ENCODE measurements around the gene TXLNG. TPM values are rescaled to one million over a fixed set of nuclear protein-coding genes. Genes with fewer than 3 reads are reported as not detected.

The TXLNG gene
- total and polyA plus RNA-seq, 2 donors (not counting 3 experiments of a cell fraction or from before 2014, with no cell fraction given), result 6.8 to 7.6 TPM

- H3K4me1 ChIP-seq (ENCODE audit: control insufficient read depth, extremely low read depth, insufficient read depth, low read length), result peaks cover 1% of the 10 kb centered on the region
- H3K27me3 ChIP-seq (ENCODE audit: control insufficient read depth in 2 of 2, insufficient read depth in 2 of 2, low read length in 2 of 2), result no peaks in the 10 kb centered on the region
- CTCF ChIA-PET, result no interaction called here
- TF ChIP-seq POLR2A (IDR thresholded peaks at IDR 0.05; ENCODE audit: low read depth, low read length) (no peak), MYC (IDR thresholded peaks at IDR 0.05; ENCODE audit: low read depth, low read length) (no peak), POLR2AphosphoS5 (IDR thresholded peaks at IDR 0.05; ENCODE audit: insufficient read depth, low read depth, low read length) (no peak), CTCF (IDR thresholded peaks at IDR 0.05; ENCODE audit: extremely low read depth in 1 of 2, insufficient read depth in 1 of 2, low read depth in 1 of 2, low read length in 2 of 2) (no peak), JUN (IDR thresholded peaks at IDR 0.05; ENCODE audit: borderline replicate concordance, insufficient read depth, insufficient read length, low read depth) (no peak), GATA2 (IDR thresholded peaks at IDR 0.05; ENCODE audit: insufficient read depth, insufficient read length, low read depth, low read length) (no peak), FOS (IDR thresholded peaks at IDR 0.05; ENCODE audit: borderline replicate concordance, insufficient read depth, low read length) (no peak), EZH2 (IDR thresholded peaks at IDR 0.05; ENCODE audit: borderline replicate concordance, low read depth, low read length, severe bottlenecking) (no peak), MAX (IDR thresholded peaks at IDR 0.05; ENCODE audit: insufficient read depth, insufficient read length) (no peak)
- H2AFZ ChIP-seq (ENCODE audit: low read depth, low read length), result no peak overlapping the region
- H3K4me2 ChIP-seq (ENCODE audit: insufficient read depth, low read length), result no peak overlapping the region
- no peak overlapping the region for H3K4me3 ChIP-seq (replicated peaks in 1 of 3; ENCODE audit: insufficient read depth in 1 of 3, low read depth in 1 of 3, low read length in 3 of 3)
- H3K36me3 ChIP-seq (ENCODE audit: control insufficient read depth in 2 of 2, extremely low read depth in 1 of 2, insufficient read depth in 2 of 2, low read length in 2 of 2), result peaks cover 0 to 4% of the 10 kb centered on the region in 2 experiments
- FAIRE-seq (no peak), DNase-seq (ENCODE audit: low read depth, low spot score) (no peak)
- H3K9me1 ChIP-seq (replicated peaks; ENCODE audit: control insufficient read depth, extremely low read depth, insufficient read depth, low read length), result no peaks in the 10 kb centered on the region
- H3K9ac ChIP-seq (replicated peaks; ENCODE audit: extremely low read depth, insufficient read depth, low read length), result no peak overlapping the region
- H3K79me2 ChIP-seq (ENCODE audit: control insufficient read depth, insufficient read depth, low read length), result no peaks in the 10 kb centered on the region
- H3K9me3 ChIP-seq (replicated peaks; ENCODE audit: control insufficient read depth, insufficient read depth, low read length), result no peaks in the 10 kb centered on the region
- dilution Hi-C loops (cut with MboI; ENCODE audit: extremely low pct_ligation_motif_present, low sequenced_read_pairs), result no loop called here
- intact Hi-C loops (cut with micrococcal nuclease), result no loop called here
- no peaks in the 10 kb centered on the region for H4K20me1 ChIP-seq (replicated peaks; ENCODE audit: control insufficient read depth, extremely low read depth, insufficient read depth, low read length)
- POLR2A ChIA-PET, result no interaction called here
- H3K27ac ChIP-seq (ENCODE audit: insufficient read depth, low read depth, low read length), result no peak overlapping the region
- no TSS peak for BruUV-seq (replicated peaks)
Observed at GRCh38 chrX:16848541-16848940, 62.3 kb downstream of the TXLNG start.

Data from endothelial cell of umbilical vein (primary cell).